HG02981 (cell line): ENCODE results near the gene XPNPEP1.
"Not testable (repeated sequence)": the region's sequence is repeated elsewhere in the genome, so short reads cannot be mapped to it uniquely, and the experiment has no call there.

Source experiments
- ATAC-seq: cut with Tn5 transposase; IDR thresholded peaks from one replicate; pipeline ENCODE4 v1.9.1; 2021; ENCODE audit warnings: mild to moderate bottlenecking, moderate library complexity; ENCODE audit not compliant: unreplicated experiment

XPNPEP1 gene

GRCh38 chr10:109926061-109926745 lies 2.9 kb upstream of the XPNPEP1 start:
- ATAC-seq = no peak

GRCh38 chr10:109924967-109925620 lies 1.8 kb upstream of the XPNPEP1 start:
- no peak for ATAC-seq

GRCh38 chr10:109924087-109924486 lies 776 bp upstream of the XPNPEP1 start:
- no peak for ATAC-seq

- ATAC-seq = no peak
Observed at GRCh38 chr10:109922358-109922975, 844 bp downstream of the XPNPEP1 start.

GRCh38 chr10:109920016-109920415 lies 3.3 kb downstream of the XPNPEP1 start:
- no peak for ATAC-seq

- ATAC-seq = no peak
Observed at GRCh38 chr10:109919220-109919619, 4.1 kb downstream of the XPNPEP1 start.

- ATAC-seq = not testable (repeated sequence)
Observed at GRCh38 chr10:109918707-109919106, 4.6 kb downstream of the XPNPEP1 start.

- ATAC-seq = no peak
Observed at GRCh38 chr10:109915566-109915965, 7.7 kb downstream of the XPNPEP1 start.

GRCh38 chr10:109914966-109915365 lies 8.3 kb downstream of the XPNPEP1 start:
- ATAC-seq = no peak

GRCh38 chr10:109913306-109913892 lies 9.9 kb downstream of the XPNPEP1 start:
- no peak for ATAC-seq

GRCh38 chr10:109912335-109913281 lies 10.7 kb downstream of the XPNPEP1 start:
- ATAC-seq = peak; percentile 88

GRCh38 chr10:109911903-109912302 lies 11.4 kb downstream of the XPNPEP1 start:
- ATAC-seq = no peak

- no peak for ATAC-seq
Observed at GRCh38 chr10:109906316-109906715, 17.0 kb downstream of the XPNPEP1 start.

GRCh38 chr10:109904397-109904796 lies 18.9 kb downstream of the XPNPEP1 start:
- ATAC-seq = no peak

- ATAC-seq = peak; percentile 53
Observed at GRCh38 chr10:109902992-109903947, 20.0 kb downstream of the XPNPEP1 start.

GRCh38 chr10:109899356-109900331 lies 23.7 kb downstream of the XPNPEP1 start:
- ATAC-seq = no peak

- ATAC-seq = no peak
Observed at GRCh38 chr10:109898666-109899355, 24.5 kb downstream of the XPNPEP1 start.

GRCh38 chr10:109898007-109898406 lies 25.3 kb downstream of the XPNPEP1 start:
- no peak for ATAC-seq
